Ovary (tissue), 3 donors: ENCODE results near the gene AHCTF1.

Experiments used
- CTCF ChIP-seq, 3 donors: fragments of 450-650 bp in 2 of 3; fragments of 200-600 bp in 1 of 3; IDR thresholded peaks; one replicate each; pipeline versions ENCODE4 v1.5.1 to v1.8.0; 2016 to 2022; ENCODE audit warnings: antibody characterized with exemption in 3 of 3, mild to moderate bottlenecking in 1 of 3
- EP300 ChIP-seq: sonication (generic); formaldehyde crosslinking; IDR thresholded peaks from one replicate; pipeline ENCODE4 v1.6.1; 2017; ENCODE audit warnings: antibody characterized with exemption
- POLR2A ChIP-seq: fragments of 450-650 bp; IDR thresholded peaks from one replicate; pipeline ENCODE4 v1.6.1; 2017; ENCODE audit warnings: antibody characterized with exemption, mild to moderate bottlenecking, moderate library complexity
- donor health status: DM: no; HTN: no; CAD: no.

DNA sequence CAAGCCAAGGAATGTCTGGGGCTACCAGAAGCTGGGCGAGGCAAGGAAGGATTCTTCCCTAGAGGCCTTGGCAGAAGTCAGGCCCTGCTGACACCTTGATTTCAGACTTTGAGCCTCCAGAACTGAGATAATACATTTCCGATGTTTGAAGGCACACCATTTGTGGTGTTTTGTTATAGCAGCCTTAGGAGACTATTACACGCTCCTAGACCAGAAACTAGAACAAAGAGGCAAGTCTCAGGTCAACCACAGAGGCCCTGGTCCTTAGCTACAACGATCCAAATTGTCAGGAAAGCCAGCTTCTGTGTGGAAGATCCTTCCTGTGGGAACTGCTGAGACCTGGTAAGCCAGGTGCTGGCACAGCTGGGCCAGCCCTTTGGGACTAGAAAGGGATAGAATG lies 19.7 kb upstream of the AHCTF1 start:
- TF ChIP-seq CTCF (IDR thresholded peaks at IDR 0.05) (no peak), POLR2A (no peak), EP300 (no peak)
